Measurements from ENCODE around the gene ZG16B.

Gene ZG16B

DNA sequence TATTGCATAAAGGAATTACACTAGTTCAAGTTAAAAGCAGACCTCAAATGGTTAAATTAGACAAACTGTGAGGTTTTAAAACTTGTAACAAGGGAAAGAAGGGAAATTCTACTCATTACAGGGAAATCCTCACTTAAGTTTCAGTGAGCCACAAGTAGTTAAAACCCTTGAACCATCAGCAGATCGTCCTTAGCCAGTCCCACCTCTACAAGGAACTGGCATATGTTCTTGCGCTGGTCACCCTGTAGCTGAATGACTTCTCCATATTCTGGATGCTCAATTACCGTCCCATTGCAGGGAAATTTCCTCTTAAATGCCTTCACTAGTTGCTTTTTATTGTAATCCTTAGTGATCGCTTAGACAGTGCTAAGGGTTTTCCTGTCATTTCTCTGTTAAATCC is 7.6 kb upstream of the ZG16B start:
- in situ Hi-C loops (cut with MboI; ENCODE audit: low sequenced_read_pairs) = no loop called here

DNA sequence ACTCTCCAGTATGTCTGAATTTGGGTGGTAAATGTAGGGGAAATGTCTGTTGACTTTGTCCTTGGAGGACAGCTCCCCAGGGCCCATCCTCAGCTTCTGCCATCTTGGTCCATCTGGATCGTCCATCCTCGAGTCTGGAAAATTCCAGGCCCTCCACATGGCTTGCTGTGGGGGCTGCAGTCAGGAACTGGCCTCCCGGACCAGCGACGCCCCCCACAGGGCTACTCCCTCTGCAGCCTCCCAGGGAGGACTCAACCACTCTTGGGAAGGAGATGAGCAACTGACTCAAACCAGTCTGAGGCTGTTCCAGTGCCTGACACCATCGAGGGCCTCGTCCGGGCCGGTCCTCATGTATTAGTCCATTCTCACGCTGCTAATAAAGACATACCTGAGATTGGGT is 5.5 kb upstream of the ZG16B start:
- in situ Hi-C loops (cut with MboI; ENCODE audit: low sequenced_read_pairs) = no loop called here

DNA sequence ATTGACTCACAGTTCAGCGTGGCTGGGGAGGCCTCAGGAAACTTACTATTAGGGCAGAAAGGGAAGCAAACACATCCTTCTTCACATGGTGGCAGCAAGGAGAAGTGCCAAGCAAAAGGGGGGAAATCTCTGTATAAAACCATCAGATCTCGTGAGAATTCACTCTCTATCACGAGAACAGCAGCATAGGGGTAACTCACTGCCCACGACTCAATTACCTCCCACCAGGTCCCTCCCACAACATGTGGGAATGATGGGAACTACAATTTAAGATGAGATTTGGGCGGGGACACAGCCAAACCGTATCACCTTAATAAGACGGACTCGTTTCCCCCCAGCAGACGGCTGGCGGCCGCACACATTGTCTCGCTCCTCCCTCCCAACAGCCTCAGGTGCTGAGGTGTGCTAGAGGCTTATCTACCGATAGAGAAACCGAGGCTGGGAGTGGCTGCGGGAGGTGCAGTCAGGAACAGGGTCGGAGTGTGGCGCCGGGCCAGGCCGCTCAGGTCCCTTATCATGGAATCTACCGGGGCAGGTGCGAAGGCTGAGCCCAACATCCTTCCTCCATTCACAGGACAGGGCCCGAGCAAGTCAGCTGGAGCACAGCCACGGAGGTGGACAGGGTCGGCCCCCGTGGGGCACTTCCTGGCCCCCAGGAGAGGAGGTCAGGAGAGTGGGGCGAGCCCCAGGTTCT is 4.9 kb upstream of the ZG16B start:
- in situ Hi-C loops (cut with MboI; ENCODE audit: low sequenced_read_pairs) = no loop called here

DNA sequence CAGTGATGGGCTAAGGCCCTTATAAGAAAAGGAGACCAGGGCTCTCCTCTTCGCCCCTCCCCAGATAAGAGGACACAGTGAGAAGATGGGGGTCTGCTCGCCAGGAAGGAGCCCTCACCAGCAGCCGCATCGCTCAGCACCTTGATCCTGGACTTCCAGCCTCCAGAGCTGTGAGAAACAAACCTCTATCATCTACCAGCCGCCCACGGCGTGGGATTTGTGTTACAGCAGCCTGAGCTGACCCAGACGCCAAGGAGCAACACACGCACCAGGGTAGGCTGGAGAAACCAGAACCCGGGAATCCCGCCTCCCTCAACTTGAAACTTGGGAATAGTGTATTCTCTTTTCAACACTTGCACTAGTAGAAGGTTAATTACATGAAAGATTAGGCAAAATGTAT is 4.2 kb upstream of the ZG16B start:
- in situ Hi-C loops (cut with MboI; ENCODE audit: low sequenced_read_pairs) = no loop called here

DNA sequence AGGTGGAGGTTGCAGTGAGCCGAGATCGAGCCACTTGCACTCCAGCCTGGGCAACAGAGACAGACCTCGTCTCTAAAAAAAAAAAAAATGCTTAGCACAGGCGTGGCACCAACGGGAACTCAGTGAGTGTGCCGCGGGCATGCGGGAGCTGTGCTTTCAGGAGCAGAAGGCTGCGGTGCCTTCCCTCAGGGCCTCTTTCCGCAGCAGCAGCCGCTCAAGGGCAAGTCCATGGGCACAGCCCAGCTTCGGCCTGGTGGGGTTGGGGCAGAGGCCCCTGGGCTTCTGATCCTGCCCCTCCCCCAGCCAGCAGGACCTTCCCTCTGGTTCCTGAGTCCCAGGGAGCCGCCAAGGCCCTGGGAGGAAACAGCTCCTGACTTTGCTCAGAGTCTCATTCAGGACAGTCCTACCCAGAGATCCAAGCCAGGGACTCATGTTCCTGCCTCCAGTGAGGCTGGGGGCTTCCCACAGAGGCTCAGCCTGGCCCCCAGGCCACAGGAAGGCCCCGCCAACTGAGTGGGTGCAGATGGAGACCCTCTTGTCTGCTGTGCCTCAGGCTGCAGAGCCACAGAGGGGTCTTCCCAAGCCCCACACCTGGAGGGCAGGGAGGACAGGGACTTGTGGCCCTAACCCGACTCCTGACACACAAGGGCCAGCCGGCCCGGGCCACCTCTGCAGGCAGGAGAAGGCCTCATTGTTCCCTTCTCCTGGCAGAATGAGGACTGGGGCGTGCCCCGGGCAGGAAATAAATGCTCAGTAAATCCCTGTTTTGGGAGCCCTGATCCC is 3.3 kb upstream of the ZG16B start:
- in situ Hi-C loops (cut with MboI; ENCODE audit: low sequenced_read_pairs) = no loop called here

DNA sequence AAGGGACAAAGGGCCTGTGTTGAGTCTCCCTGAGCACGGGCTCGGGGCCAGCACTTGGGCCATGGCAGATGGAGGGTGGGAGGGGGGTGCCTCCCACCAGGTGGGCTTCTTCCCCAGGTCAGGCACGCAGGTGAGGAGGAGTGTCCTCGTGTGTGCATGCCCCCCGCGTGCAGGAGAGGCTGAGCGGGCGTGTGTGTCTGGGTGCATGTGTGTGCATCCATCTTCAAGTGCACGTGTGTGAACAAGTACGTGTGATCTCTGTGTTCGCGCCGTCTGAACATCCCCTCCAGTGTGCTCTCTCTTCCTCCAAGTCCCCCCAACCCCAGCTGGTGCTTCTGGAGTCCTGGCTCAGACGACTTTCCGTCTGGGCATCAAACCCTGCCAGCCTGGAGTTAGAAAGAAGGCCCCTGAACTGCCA is 2.7 kb upstream of the ZG16B start:
- in situ Hi-C loops (cut with MboI; ENCODE audit: low sequenced_read_pairs) = no loop called here

DNA sequence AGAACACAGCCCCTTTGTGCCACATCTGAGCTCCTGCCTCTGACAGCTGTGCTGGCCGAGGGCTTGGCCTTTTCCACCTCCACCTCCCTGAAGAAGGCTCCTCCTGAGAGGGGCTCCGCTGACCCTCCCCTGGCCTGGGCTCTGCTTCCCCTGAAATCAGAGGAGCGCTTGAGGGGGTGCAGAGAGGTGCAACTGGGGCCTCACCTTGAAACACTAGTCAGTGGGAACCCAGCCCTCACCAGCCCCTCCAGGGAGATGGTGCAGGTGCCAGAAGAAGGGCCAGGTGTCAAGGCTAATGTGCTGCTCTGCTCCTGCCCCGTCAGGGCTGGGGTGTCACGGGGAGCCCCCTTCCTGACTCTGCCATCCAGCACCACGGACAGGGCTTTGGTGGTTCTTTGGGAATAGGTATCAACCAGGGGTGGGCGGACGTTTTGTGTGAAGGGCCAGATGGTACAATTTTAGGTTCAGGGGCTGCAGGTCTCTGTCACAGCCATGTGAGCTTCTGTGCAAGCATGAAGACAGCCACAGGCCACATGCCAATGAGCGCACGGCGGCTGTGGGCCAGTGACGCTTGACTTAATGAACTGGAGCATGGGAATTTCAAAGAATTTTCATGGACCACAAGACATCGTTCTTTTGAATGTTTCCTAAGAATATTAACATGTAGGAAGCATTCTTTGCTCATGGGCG is 2.1 kb upstream of the ZG16B start:
- in situ Hi-C loops (cut with MboI; ENCODE audit: low sequenced_read_pairs) = no loop called here

DNA sequence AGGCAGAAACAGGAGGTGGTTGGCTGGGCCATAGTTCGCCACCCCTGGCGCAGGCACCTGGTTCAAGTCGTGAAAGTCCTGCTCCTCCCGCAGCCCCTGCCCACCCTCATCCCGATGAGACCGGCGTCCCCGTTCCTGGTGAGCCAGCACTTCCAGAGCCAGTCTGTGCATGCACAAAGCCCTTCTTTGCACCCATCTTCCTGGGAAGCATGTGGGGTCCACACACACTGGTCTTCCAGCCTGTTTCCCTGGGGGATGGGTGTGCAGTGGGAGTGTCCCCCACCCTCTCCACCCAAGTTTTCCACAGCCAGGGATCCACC is 1.6 kb upstream of the ZG16B start:
- in situ Hi-C loops (cut with MboI; ENCODE audit: low sequenced_read_pairs) = no loop called here

DNA sequence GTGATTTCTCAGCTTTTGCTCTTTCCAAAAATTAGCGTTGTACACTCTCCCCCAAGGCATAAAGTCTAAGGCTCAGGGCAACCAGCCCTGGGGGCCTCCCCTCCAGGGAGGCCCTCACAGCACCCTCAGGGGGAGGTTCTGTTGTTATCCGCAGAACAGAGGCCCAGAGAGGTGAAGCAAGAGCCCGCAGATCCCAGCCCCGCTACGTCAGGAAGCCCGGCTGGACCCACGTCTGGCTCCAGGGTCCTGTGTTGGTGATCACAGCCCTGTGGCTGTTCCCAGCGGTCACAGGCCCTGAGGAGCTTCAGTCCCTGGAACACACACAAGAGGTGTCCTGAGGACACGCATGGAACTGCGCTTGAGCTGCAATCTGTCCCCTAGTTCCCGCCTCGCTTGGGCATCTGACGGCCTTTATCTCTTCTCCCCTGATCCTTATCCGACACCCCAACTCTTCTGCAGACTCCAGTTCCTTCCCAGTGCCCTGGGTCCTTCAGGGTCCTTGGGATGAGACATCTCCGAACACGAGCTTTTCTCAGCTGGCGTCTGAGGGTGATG is 1.1 kb upstream of the ZG16B start:
- in situ Hi-C loops (cut with MboI; ENCODE audit: low sequenced_read_pairs) = no loop called here

DNA sequence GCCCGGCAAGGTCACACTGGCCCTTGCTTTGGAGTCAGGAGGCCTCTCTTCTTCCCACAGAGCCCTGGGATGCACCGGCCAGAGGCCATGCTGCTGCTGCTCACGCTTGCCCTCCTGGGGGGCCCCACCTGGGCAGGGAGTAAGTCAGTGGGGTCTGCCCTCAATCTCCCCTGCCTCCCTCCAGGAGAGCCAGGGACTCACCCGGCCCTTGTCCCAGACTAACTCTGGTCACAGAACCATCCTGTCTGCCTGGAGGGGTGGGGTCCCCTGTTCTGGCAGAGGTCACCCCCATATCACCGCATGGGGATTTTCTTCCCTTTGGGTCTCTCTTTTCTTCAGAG is 222 bp downstream of the ZG16B start:
- in situ Hi-C loops (cut with MboI; ENCODE audit: low sequenced_read_pairs) = no loop called here

DNA sequence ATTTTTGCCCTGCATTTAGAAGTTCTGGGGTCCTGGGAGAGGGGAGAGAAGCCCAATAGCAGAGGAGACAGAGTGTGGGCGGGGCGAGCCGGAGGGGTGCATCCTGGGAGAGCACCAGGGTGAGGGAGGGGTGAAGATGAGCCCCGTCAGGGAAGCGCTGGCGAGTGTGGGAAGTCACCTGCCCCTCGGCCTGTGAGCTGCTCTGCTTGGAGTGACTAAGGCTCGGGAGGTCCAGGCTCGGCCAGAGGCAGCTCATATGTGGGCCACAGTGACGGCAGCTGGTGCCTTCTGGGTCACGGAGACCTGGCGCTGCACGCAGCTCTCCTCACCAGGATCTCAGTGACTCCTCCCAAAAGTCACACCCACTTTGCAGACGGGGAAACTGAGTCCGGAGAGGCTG is 1.1 kb downstream of the ZG16B start:
- in situ Hi-C loops (cut with MboI; ENCODE audit: low sequenced_read_pairs) = no loop called here

DNA sequence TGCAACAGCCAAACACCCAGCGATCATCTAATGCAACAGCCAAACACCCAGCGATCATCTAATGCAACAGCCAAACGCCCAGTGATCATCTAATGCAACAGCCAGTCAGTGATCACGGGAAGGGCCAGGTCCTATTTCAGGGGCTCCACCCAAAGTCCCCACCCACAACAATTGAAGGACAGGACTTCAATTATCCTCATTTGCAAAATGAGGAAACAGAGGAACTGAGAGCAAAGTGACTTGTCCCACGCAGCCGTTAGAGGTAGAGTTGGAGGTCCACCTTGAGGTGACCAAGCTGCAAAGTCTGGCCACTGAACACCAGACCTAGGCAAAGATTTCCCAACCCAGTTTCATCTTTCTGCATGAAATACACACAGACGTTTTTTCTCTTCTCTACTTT is 3.7 kb downstream of the ZG16B start:
- in situ Hi-C loops (cut with MboI; ENCODE audit: low sequenced_read_pairs) = no loop called here

DNA sequence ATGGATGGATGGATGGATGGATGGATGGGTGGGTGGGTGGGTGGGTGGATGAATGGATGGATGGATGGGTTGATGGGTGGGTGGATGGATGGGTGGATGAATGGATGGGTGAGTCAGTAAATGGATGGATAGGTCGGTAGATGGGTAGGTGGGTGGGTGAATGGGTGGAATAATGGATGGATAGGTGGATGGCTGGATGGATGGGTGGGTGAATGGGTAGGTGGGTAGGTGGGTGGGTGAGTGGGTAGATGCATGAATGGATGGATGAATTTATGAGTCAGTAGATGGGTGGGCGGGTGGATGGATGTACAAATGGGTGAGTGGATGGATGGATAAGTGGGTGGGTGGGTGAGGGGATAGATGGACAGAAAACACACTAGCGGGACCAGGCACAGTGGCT is 4.9 kb downstream of the ZG16B start:
- in situ Hi-C loops (cut with MboI; ENCODE audit: low sequenced_read_pairs) = no loop called here

DNA sequence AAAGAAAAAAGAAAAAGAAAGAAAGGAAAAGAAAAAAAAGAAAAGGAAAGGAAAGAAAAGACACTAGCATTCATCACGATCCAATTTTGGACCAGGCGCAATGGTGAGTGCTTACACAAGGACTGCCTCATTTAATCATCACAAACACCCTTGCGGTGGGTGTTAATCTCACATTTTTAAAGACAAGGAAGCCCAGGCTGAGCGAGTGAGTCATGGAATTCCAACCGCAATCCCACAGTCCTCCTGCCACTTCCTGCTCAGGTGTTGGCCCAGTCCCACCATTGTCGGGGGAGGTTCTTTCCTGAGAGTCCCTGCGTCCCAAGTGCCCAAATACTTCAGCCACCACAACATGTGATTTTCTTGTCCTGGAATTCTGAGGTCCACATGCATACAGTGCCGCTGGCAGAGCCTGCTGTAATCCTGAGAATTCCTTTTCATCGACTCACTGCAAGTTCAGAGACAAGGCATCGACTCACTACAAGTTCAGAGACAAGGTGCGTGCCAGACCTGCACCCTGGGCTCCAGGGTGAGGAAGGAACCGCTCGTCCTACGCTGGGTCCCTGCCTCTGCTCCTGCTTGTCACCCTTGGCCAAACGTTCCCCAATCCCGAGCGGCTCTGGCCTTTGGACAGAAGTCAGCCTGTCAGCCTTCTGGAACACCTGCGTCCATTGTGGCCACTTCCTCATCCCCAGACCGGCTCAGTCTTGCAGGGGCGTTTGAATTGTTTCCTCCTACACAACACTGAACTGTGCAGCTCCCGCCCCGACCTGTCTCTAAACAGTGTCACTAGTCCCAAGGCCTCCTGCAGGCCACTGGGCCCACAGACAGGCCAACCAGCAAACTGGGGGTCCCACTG is 5.8 kb downstream of the ZG16B start:
- in situ Hi-C loops (cut with MboI; ENCODE audit: low sequenced_read_pairs) = no loop called here

DNA sequence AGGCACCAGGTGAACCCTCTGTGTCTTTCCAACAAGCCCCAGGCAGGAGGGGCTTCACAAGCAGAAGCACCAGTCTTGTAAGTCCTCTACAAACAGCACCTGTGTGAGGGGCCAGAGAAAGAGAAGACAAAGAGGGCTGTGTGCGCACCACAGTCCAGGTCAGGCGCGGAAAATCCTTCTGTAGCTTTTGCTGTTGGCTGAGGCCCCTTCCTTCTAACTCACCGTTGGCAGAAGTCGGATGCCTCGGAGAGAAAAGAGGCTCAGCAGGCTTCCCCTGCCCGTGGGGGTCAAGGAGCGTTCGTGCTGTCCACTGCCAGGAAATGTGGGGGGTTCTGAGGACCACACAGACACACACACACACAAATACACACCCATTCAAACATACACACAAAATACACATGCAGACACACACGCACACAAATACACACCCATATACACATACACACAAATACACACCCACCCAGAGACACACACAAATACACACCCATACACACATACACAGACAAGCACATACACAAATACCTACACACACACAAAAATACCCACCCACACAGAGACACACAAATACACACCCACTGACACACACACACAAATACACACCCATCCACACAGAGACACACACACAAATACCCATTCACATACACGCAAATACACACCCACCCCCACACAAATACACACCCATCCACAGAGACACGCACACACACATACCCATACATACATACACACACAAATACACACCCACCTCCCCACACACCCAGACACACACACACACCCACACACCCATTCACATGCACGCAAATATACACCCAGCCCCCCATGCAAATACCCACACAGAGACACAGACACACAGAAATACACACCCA is 6.8 kb downstream of the ZG16B start:
- in situ Hi-C loops (cut with MboI; ENCODE audit: low sequenced_read_pairs) = no loop called here

DNA sequence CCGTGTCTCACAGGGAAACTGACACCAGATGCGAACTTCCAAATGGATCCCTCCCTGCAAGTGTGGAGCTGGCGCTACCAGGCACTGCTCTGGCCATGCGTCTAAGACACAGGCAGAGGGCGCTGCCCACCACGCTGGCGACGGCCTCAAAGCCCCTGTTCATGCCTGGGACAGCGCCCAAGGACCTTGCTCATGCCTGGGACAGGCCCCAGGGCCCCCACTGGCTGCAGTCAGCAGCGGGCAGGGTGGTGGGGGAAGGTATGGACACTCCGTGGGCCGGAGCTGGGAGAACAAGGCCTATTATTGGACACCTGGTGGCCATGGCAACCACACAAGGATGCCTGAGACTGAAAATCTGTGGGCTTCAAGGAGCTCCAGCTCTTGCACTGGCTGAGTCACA is 8.8 kb downstream of the ZG16B start:
- in situ Hi-C loops (cut with MboI; ENCODE audit: low sequenced_read_pairs) = no loop called here

DNA sequence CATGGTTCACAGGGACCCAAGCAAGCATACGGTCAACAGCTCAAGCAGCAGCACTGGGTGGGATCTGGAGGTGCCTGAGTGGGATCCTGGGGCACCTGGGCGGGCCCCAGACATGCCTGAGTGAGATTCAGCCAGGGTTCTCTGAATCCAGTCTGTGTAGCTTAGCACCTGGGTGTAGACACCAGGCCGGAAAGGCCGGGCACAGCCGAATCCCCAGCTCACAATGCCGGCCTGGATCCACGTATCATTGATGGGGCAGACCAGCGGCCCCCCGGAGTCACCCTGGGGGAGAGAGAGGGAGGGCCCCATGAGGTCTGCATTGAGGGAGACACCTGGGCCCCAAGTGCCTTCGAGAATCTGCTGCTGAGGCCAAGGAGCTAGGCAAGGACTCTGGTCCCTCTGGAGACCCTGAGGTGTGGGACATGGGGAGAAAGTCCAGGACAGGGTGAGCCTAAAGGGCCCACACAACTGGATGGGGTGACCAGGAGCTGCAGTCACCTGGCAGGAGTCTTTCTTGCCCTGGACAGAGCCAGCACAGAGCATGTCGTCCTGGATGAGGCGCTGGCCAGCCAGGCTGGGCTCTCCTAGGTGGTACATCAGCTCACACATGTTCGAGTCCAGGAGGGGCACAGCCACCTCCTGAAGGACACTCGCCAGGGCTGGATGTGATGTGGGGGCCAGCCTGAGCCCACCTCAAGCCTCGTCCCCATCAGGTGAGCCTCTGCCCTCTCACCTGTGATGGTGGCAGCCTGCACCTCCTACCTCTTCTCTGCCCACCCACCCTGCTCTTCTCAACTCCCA is 9.7 kb downstream of the ZG16B start:
- in situ Hi-C loops (cut with MboI; ENCODE audit: low sequenced_read_pairs) = no loop called here

DNA sequence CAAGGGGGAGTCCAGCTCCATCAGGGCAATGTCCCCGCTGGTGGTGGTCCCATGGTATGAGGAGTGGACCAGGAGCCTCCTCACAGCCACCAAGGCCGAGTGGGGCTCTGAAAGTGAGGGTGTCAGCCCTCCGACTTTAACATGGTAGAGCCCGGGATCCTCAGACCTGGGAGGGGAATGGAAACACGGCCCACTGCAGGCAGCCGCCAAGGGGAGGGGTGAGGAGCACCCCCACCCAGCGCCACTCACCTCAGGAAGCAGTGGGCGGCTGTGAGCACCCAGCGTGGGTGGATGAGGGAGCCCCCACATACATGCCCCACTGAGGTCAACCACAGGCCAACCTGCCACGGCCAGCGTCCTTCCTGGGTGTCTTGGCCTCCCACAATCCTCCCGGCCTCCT is 10.8 kb downstream of the ZG16B start:
- in situ Hi-C loops (cut with MboI; ENCODE audit: low sequenced_read_pairs) = no loop called here

DNA sequence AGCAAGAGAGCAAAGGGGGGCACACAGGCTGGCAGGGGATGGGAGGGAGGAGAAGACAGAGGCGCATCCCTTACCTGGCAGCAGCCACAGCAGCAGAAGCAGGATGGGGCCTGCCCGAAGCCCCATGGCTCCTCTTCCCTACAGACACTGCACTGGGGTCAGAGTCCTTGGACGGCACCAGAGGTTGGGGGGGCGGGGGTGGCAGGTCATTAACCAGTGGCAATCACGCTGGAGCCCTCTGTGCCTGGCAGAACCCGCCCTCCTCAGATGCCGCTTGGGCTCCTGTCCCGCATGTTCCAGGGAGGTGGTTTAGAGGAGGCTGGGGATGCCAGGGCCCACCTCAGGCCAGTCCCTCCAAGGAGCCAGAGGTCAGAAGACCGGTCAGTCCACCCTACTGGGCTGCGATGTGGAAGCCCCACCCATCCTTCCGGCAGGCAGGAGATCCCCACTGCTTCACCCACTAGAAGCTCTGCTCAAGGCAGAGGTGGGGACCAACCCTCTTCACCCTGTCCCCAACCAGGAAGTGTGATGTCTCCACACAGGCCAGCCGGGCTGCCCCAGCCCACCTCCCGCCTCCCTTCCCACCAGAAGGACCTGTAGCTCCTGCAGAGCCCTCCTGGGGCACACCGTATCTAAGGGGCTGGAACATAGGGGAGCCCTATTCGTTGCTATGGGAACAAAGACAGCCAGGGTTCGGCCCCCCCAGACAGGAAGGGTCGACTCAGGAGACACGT is 11.7 kb downstream of the ZG16B start:
- in situ Hi-C loops (cut with MboI; ENCODE audit: low sequenced_read_pairs) = no loop called here
